IPS DF 6.9 (cell line): ENCODE data around the gene SERPINB7.

Experiments
- DNase-seq: peaks from one replicate; pipeline ENCODE4 v3.0.0-alpha.2; 2013; ENCODE audit warnings: low read depth, low spot score
- H3K27ac ChIP-seq: one replicate; pipeline ENCODE4 v1.5.1; 2013; ENCODE audit warnings: low read length, control low read depth
- H3K27me3 ChIP-seq: 2 replicates; pipeline ENCODE4 v1.6.1; 2013; ENCODE audit warnings: mild to moderate bottlenecking, low read length; ENCODE audit not compliant: control insufficient read depth, insufficient read depth
- H3K36me3 ChIP-seq: 2 replicates; pipeline ENCODE4 v1.6.1; 2013; ENCODE audit warnings: low read length; ENCODE audit not compliant: control insufficient read depth, insufficient read depth
- H3K4me1 ChIP-seq: 2 replicates; pipeline ENCODE4 v1.6.1; 2013; ENCODE audit warnings: low read length; ENCODE audit not compliant: control insufficient read depth, insufficient read depth
- H3K4me3 ChIP-seq: 2 replicates; pipeline ENCODE4 v1.5.1; 2013; ENCODE audit warnings: mild to moderate bottlenecking, low read length
- H3K9me3 ChIP-seq: 2 replicates; pipeline ENCODE4 v1.6.1; 2013; ENCODE audit warnings: low read length, inconsistent platforms; ENCODE audit not compliant: control insufficient read depth, insufficient read depth
- WGBS: extraction: QIAGEN DNeasy Blood & Tissue Kit; methylation state at CpG from one replicate; pipeline ENCODE4 v1.1.7; 2013; ENCODE audit warnings: mixed read lengths, missing lambda C conversion rate; ENCODE audit not compliant: insufficient read length, insufficient coverage; 5-methylcytosine and 5-hydroxymethylcytosine counted together

Gene SERPINB7

DNA sequence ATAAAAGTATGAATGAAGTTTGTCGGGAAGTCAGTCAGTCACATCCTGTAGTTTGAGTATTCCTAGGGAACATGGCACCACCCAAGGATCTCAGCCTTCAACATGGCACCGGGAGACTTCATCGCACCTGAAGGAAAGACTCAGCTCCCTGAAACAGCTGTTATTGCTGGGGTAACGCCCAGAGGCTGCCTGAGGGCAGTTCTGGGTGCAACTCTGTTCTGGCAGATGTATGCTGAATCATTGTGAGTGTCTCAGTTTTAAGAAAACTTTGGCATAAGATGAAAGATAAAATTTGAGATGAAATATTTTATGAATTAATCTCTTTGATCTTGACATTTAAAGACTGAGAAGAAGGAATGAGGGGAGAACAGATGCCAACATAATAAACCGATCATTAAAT is 62.4 kb downstream of the SERPINB7 start:
- H3K36me3 ChIP-seq = no peaks in the 10 kb centered on the region
- H3K9me3 ChIP-seq = no peaks in the 10 kb centered on the region
- H3K4me1 ChIP-seq = no peaks in the 10 kb centered on the region
- H3K27ac ChIP-seq = no peak overlapping the region
- WGBS = no CpG with 5 or more reads among the region's 5 CpGs
- no peak for DNase-seq
- H3K4me3 ChIP-seq = no peak overlapping the region
- no peaks in the 10 kb centered on the region for H3K27me3 ChIP-seq

DNA sequence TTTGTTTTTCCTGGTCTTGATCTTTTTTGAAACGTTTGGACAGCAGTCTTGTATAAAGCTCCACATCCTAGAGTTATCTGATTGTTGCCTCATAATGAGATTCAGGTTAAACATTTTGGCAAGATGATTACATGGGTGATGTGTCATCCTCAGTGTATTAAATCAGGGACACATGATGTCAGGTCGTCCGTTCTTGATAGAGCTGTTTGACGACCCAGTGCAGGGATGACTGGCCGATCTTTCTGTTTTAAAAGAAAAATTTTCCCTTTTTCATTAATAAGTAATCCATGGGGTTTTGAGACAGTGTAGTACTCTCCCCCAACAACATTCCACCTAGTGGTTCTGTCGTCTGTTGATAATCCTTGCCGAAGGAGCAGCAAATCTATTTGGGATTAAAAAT is 67.8 kb downstream of the SERPINB7 start:
- H3K9me3 ChIP-seq = no peaks in the 10 kb centered on the region
- no peak overlapping the region for H3K4me3 ChIP-seq
- no CpG with 5 or more reads among the region's 7 CpGs for WGBS
- H3K27ac ChIP-seq = no peak overlapping the region
- no peaks in the 10 kb centered on the region for H3K36me3 ChIP-seq
- no peaks in the 10 kb centered on the region for H3K27me3 ChIP-seq
- H3K4me1 ChIP-seq = no peaks in the 10 kb centered on the region; the same call in 1 of the 2 replicates
- no peak for DNase-seq

GRCh38 chr18:63844254-63844653 is 69.0 kb downstream of the SERPINB7 start:
- DNase-seq = peak; percentile 20
- Histone ChIP-seq H3K27ac (no peak overlapping the region), H3K9me3 (no peaks in the 10 kb centered on the region), H3K4me3 (no peak overlapping the region), H3K4me1 (no peaks in the 10 kb centered on the region; the same call in 1 of the 2 replicates), H3K27me3 (no peaks in the 10 kb centered on the region; the same call in 1 of the 2 replicates), H3K36me3 (no peaks in the 10 kb centered on the region)
- WGBS = no CpG with 5 or more reads among the region's 3 CpGs

GRCh38 chr18:63848159-63848558 is 72.9 kb downstream of the SERPINB7 start:
- no peaks in the 10 kb centered on the region; the same call in 1 of the 2 replicates for H3K27me3 ChIP-seq
- H3K27ac ChIP-seq = no peak overlapping the region
- peak; percentile 37 for DNase-seq
- no peaks in the 10 kb centered on the region for H3K9me3 ChIP-seq
- no CpG with 5 or more reads among the region's 2 CpGs for WGBS
- no peaks in the 10 kb centered on the region for H3K36me3 ChIP-seq
- no peaks in the 10 kb centered on the region; the same call in 1 of the 2 replicates for H3K4me1 ChIP-seq
- H3K4me3 ChIP-seq = no peak overlapping the region

DNA sequence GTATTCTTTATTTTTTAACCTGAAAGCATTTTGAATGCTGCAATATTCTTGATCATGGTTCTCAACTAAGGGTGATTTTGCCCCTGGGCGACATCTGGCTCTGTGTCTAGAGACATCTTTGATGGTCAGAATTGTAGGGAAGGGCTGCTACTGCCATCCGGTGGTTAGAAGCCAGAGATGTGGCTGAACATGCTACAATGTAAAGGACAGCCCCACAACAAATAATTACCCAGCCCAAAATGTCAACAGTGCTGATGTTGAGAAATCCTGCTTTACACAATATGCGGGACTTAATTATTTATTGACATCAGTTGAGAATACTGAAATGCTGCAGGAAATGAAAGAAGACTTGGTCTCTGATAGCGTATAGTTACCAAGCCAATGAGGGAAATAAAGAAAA is 74.8 kb downstream of the SERPINB7 start:
- no CpG with 5 or more reads among the region's 4 CpGs for WGBS
- Histone ChIP-seq H3K27ac (no peak overlapping the region), H3K36me3 (no peaks in the 10 kb centered on the region), H3K9me3 (no peaks in the 10 kb centered on the region), H3K27me3 (no peaks in the 10 kb centered on the region; the same call in 1 of the 2 replicates), H3K4me1 (no peaks in the 10 kb centered on the region), H3K4me3 (no peak overlapping the region)
- peak; percentile 11 for DNase-seq

- no CpG with 5 or more reads among the region's 2 CpGs for WGBS
These were observed 75.4 kb downstream of the SERPINB7 start for GRCh38 chr18:63850636-63851035.

More at GRCh38 chr18:63850636-63851035, 75.4 kb downstream of the SERPINB7 start:
- Histone ChIP-seq H3K4me1 (no peaks in the 10 kb centered on the region), H3K9me3 (no peaks in the 10 kb centered on the region), H3K27me3 (no peaks in the 10 kb centered on the region; the same call in 1 of the 2 replicates), H3K4me3 (no peak overlapping the region), H3K36me3 (no peaks in the 10 kb centered on the region), H3K27ac (no peak overlapping the region)
- no peak for DNase-seq
